GM19240 (cell line): Measurements from ENCODE around the gene ILDR1.
"Not testable (repeated sequence)": the region's sequence is repeated elsewhere in the genome, so short reads cannot be mapped to it uniquely, and the experiment has no call there.

Experiments used
- DNase-seq: peaks from one replicate; pipeline ENCODE4 v3.0.0; 2011; ENCODE audit warnings: low spot score; ENCODE audit not compliant: insufficient read length

Gene ILDR1

GRCh38 chr3:121948641-121949040 lies 73.4 kb downstream of the ILDR1 start:
- DNase-seq: no peak

GRCh38 chr3:121943431-121943830 lies 78.6 kb downstream of the ILDR1 start:
- DNase-seq: no peak

DNA sequence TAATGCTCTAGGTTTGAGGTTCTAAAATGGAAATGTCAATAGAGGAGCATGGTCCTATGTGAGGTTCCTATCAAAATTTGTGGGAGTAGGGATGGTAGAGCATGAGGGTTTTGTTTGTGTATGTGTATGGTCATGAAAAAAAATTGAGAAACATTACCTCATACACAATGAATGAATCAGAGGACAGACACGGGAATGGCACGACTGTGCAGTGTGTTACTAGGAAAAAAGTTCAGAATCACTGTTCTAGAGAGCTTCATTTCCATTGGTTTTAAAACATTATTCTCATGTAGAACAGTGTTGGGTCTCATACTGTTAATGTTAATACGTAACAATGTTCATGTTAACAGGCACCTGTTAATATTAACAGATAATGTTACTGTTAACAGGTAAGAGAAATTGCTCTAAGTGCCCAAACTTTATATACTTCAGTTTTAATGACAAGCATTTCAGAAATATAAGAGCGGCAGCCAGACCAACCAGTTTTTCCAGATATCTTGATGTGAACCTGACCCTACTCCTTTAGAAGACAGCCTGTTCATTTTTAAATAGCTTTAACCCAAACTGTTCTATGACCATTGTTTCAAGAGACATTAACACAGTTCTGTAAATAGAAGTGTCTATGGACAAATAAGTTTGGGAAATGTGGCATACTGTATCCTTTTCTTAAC lies 79.8 kb downstream of the ILDR1 start:
- no peak for DNase-seq

- DNase-seq: no peak
Observed at GRCh38 chr3:121941592-121941991, 80.5 kb downstream of the ILDR1 start.

- DNase-seq: not testable (repeated sequence)
Observed at GRCh38 chr3:121938141-121938855, 83.7 kb downstream of the ILDR1 start.
